ENCODE data around the gene STX11. TPM values are rescaled to one million over a fixed set of nuclear protein-coding genes. Genes with fewer than 3 reads are reported as not detected.

STX11 gene
- total and polyA plus RNA-seq, 10 of the 15 experiments (the other 5 are each of a cell fraction or from before 2014, with no cell fraction given): 0.66 to 38.1 (median 19.8) TPM

- BruUV-seq (replicated peaks): no TSS peak
- Histone ChIP-seq H3K36me3 (ENCODE audit: control insufficient read depth in 2 of 2, insufficient read depth in 2 of 2, low read length in 1 of 2) (peaks cover 6 to 7% of the 10 kb centered on the region in 2 experiments; a peak in 3 of 4 replicates), H3K4me1 (ENCODE audit: control insufficient read depth, insufficient read depth, low read length) (peaks cover 15% of the 10 kb centered on the region), H3K4me3 (no peak overlapping the region), H2AFZ (ENCODE audit: control insufficient read depth, low read depth, low read length) (no peak overlapping the region), H3K27ac (ENCODE audit: control insufficient read depth, insufficient read depth) (no peak overlapping the region), H3K4me2 (ENCODE audit: control insufficient read depth, insufficient read depth) (no peak overlapping the region), H3K79me2 (ENCODE audit: control insufficient read depth, insufficient read depth, low read length) (peaks cover 18% of the 10 kb centered on the region), H3K9ac (ENCODE audit: control insufficient read depth, insufficient read depth, low read length) (no peak overlapping the region), H3K27me3 (replicated peaks in 1 of 2; ENCODE audit: control insufficient read depth in 2 of 2, insufficient read depth in 2 of 2, low read length in 1 of 2) (no peaks in the 10 kb centered on the region), H3K9me3 (replicated peaks; ENCODE audit: control insufficient read depth, insufficient read depth, low read length) (peaks cover 4% of the 10 kb centered on the region; the same call in 2 of the 3 replicates), H4K20me1 (ENCODE audit: control insufficient read depth, insufficient read depth) (no peaks in the 10 kb centered on the region)
- WGBS (ENCODE audit: insufficient coverage, insufficient replicate concordance, low lambda C conversion rate, missing lambda C conversion rate): 98% methylated on average over 5 of the region's 5 CpGs
- FAIRE-seq: no peak
- POLR2A ChIA-PET: interaction anchor here (0.5 kb wide), 1 partner anchor 316 kb away, joined by 3 read pairs; no protein-coding TSS in a partner anchor
- in situ Hi-C loops (cut with MboI): no loop called here
- CTCF ChIA-PET: no interaction called here
- intact Hi-C loops (cut with micrococcal nuclease; ENCODE audit: unreplicated experiment): no loop called here
- no peak for TF ChIP-seq HDAC2 (IDR thresholded peaks at IDR 0.05)
- no peak for TF ChIP-seq CHD2 (IDR thresholded peaks at IDR 0.05; ENCODE audit: borderline replicate concordance, low read depth, low read length)
- TF ChIP-seq TCF3 (IDR thresholded peaks at IDR 0.05; ENCODE audit: borderline replicate concordance, insufficient read depth, low read depth, low read length): no peak
- TF ChIP-seq ESRRA (IDR thresholded peaks at IDR 0.05; ENCODE audit: low read length): no peak
- TF ChIP-seq GABPA (IDR thresholded peaks at IDR 0.05; ENCODE audit: low read depth): no peak
- TF ChIP-seq CEBPB (IDR thresholded peaks at IDR 0.05; ENCODE audit: borderline replicate concordance in 1 of 2, low read depth in 2 of 2, low read length in 2 of 2): no peak
- TF ChIP-seq RB1 (IDR thresholded peaks at IDR 0.05; ENCODE audit: borderline replicate concordance): no peak
- no peak for TF ChIP-seq CBX3 (IDR thresholded peaks at IDR 0.05; ENCODE audit: borderline replicate concordance, low read depth)
- TF ChIP-seq POU2F2 (IDR thresholded peaks at IDR 0.05; ENCODE audit: borderline replicate concordance, low read depth, low read length): no peak
- TF ChIP-seq MYB (IDR thresholded peaks at IDR 0.05; ENCODE audit: borderline replicate concordance, low read depth, low read length): no peak
- TF ChIP-seq FOS (IDR thresholded peaks at IDR 0.05; ENCODE audit: borderline replicate concordance, extremely low read depth, insufficient read length): no peak
- TF ChIP-seq REST (IDR thresholded peaks at IDR 0.05; ENCODE audit: low read depth, low read length): no peak
- no peak for TF ChIP-seq SMARCA5 (IDR thresholded peaks at IDR 0.05)
- TF ChIP-seq SRF (IDR thresholded peaks at IDR 0.05; ENCODE audit: low read depth in 2 of 2, low read length in 2 of 2): no peak
- TF ChIP-seq CUX1 (IDR thresholded peaks at IDR 0.05; ENCODE audit: insufficient replicate concordance, low read depth, low read length): no peak
- DNase-seq (ENCODE audit: low read depth, low spot score): no peak
- no peak for ATAC-seq
- SMC1A ChIA-PET (ENCODE audit: uncharacterized antibody, unreplicated experiment): interaction anchor here (0.9 to 1.4 kb wide), 2 partner anchors 10 to 20 kb away, joined by 4 read pairs; no protein-coding TSS in a partner anchor
- RAD21 ChIA-PET (ENCODE audit: unreplicated experiment): no interaction called here
Observed at GRCh38 chr6:144176043-144176442, 25.7 kb downstream of the STX11 start.

Measured in GM12878 (cell line).